ENCODE results near the gene ROBO3. TPM values are rescaled to one million over a fixed set of nuclear protein-coding genes. Genes with fewer than 3 reads are reported as not detected.
A peak's percentile ranks its signal among the peaks of the same experiment; 100 is the strongest.

ROBO3 gene
- polyA plus RNA-seq, 4 donors, result 4.5 to 16.1 (median 11.4) TPM

DNA sequence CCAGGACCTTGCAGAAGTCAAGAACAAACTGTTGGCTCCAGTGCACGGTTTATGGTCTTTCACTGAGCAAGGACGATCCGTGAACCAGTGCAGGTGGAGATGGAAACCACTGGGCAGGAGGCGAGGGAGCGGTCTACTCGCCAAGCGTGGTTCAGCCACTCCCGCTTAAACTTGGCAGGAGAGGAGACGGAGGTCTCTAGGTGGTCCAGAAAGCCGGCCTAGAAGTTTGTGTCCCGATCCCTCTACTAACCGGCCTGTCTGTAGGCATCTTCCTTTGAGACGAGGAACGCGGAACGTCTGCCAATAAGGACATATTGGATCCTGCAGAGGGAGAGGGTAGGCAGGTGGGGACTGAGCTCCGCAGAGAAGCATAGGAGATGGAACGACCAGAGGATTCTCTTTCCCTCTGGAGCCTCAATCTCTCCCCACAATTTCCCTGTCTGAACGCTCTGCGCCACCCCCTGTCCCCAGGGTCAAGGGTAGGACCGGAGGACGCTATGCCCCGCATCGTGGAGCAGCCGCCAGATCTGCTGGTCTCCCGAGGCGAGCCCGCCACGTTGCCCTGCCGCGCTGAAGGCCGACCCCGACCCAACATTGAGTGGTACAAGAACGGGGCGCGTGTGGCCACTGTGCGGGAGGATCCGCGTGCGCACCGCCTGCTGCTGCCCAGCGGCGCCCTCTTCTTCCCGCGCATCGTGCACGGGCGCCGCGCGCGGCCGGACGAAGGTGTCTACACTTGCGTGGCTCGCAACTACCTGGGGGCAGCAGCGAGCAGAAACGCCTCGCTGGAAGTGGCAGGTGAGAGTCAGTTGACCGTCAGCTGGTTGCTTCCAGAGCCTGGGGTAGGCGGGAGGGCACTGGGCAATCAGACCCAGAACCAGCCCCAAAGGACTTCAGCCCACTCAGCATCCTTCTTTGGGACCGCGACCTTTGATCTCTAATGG is 3.4 kb downstream of the ROBO3 start:
- no peak overlapping the region for H3K27ac ChIP-seq (ENCODE audit: low read depth in 1 of 3, low read length in 2 of 3)
- 5 to 11% (median 8%) methylated on average over 55 to 63 of the region's 63 CpGs for WGBS, 3 donors
- no peak overlapping the region for H3K4me3 ChIP-seq (ENCODE audit: low read depth in 1 of 3, low read length in 3 of 3)
- peaks cover 0 to 100% (median 62%) of the 10 kb centered on the region in 3 donors for H3K27me3 ChIP-seq (ENCODE audit: control insufficient read depth in 3 of 3, insufficient read depth in 3 of 3, low read length in 3 of 3)
- H3K36me3 ChIP-seq (ENCODE audit: control insufficient read depth in 3 of 3, insufficient read depth in 2 of 3, low read depth in 1 of 3, low read length in 3 of 3), result no peaks in the 10 kb centered on the region
- FAIRE-seq, result no peak
- H3K9me3 ChIP-seq (ENCODE audit: control insufficient read depth in 2 of 2, insufficient read depth in 1 of 2, low read depth in 1 of 2, low read length in 1 of 2), result peaks cover 0 to 3% of the 10 kb centered on the region in 2 donors
- peaks cover 0 to 16% (median 0%) of the 10 kb centered on the region in 3 donors for H3K4me1 ChIP-seq (ENCODE audit: control insufficient read depth in 3 of 3, insufficient read depth in 2 of 3, low read depth in 1 of 3, low read length in 2 of 3)
- DNase-seq, result peak in 1 of 2 donors; percentile 39

DNA sequence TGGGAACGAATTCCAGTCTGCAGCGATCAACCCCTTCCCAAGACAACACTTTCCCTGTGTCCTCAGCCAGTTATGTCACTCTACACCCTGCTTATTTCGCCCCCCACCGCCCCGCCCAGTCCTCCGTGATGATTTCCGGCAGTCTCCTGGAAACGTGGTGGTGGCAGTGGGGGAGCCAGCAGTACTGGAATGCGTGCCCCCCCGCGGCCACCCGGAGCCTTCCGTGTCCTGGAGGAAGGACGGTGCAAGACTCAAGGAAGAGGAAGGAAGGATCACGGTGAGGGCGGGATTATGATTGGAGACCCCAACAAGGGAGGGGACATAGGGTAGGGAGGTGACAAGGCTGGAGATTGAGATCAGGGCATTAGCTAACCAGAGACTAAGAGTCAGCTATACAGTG is 4.1 kb downstream of the ROBO3 start:
- no peak for DNase-seq
- H3K4me3 ChIP-seq (ENCODE audit: low read depth in 1 of 3, low read length in 3 of 3), result no peak overlapping the region
- peaks cover 0 to 16% (median 0%) of the 10 kb centered on the region in 3 donors for H3K4me1 ChIP-seq (ENCODE audit: control insufficient read depth in 3 of 3, insufficient read depth in 2 of 3, low read depth in 1 of 3, low read length in 2 of 3)
- no peak overlapping the region for H3K27ac ChIP-seq (ENCODE audit: low read depth in 1 of 3, low read length in 2 of 3)
- no peaks in the 10 kb centered on the region for H3K36me3 ChIP-seq (ENCODE audit: control insufficient read depth in 3 of 3, insufficient read depth in 2 of 3, low read depth in 1 of 3, low read length in 3 of 3)
- WGBS, 3 donors, result 5 to 12% (median 11%) methylated on average over 16 of the region's 16 CpGs
- peaks cover 0 to 3% of the 10 kb centered on the region in 2 donors for H3K9me3 ChIP-seq (ENCODE audit: control insufficient read depth in 2 of 2, insufficient read depth in 1 of 2, low read depth in 1 of 2, low read length in 1 of 2)
- peaks cover 0 to 100% (median 60%) of the 10 kb centered on the region in 3 donors for H3K27me3 ChIP-seq (ENCODE audit: control insufficient read depth in 3 of 3, insufficient read depth in 3 of 3, low read length in 3 of 3)
- FAIRE-seq, result no peak

DNA sequence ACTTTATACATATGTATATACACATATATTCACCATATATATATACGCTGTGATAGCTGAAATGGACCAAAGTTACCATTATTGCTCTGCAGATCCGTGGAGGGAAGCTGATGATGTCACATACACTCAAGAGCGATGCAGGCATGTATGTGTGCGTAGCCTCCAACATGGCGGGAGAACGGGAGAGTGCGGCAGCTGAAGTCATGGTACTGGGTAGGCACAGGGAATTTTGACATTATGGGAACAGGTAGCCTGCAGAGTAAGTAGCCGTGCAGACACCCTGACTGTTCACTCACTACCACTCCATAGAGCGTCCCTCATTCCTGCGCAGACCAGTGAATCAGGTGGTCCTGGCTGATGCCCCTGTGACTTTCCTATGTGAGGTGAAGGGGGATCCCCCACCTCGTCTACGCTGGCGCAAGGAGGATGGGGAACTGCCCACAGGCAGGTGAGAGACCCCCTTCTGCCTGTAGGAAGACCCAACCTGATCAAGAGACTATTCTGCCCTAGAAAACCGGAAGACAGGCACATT is 4.7 kb downstream of the ROBO3 start:
- 64 to 66% (median 66%) methylated on average over 14 of the region's 14 CpGs for WGBS, 3 donors
- no peak overlapping the region for H3K4me3 ChIP-seq (ENCODE audit: low read depth in 1 of 3, low read length in 3 of 3)
- H3K27me3 ChIP-seq (ENCODE audit: control insufficient read depth in 3 of 3, insufficient read depth in 3 of 3, low read length in 3 of 3), result peaks cover 0 to 98% (median 55%) of the 10 kb centered on the region in 3 donors
- H3K4me1 ChIP-seq (ENCODE audit: control insufficient read depth in 3 of 3, insufficient read depth in 2 of 3, low read depth in 1 of 3, low read length in 2 of 3), result peaks cover 0 to 16% (median 0%) of the 10 kb centered on the region in 3 donors
- no peaks in the 10 kb centered on the region for H3K36me3 ChIP-seq (ENCODE audit: control insufficient read depth in 3 of 3, insufficient read depth in 2 of 3, low read depth in 1 of 3, low read length in 3 of 3)
- DNase-seq (no peak), FAIRE-seq (no peak)
- no peak overlapping the region for H3K27ac ChIP-seq (ENCODE audit: low read depth in 1 of 3, low read length in 2 of 3)
- H3K9me3 ChIP-seq (ENCODE audit: control insufficient read depth in 2 of 2, insufficient read depth in 1 of 2, low read depth in 1 of 2, low read length in 1 of 2), result peaks cover 0 to 3% of the 10 kb centered on the region in 2 donors

DNA sequence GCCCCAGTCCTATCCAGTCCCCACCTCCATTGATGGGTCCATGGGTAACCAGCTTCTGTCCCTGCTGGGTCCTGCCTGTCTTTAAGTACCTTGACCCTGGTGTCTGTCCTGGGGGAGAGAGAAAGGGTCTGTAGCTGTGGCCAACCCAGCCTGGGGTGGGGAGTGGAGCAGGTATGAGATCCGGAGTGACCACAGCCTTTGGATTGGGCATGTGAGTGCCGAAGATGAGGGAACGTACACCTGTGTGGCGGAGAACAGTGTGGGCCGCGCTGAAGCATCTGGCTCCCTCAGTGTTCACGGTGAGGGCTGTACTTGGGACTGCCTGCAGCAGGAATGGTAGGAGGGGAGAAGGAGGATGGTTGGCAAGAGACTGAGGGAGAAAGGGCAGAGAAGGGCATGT is 5.2 kb downstream of the ROBO3 start:
- Histone ChIP-seq H3K27ac (ENCODE audit: low read depth in 1 of 3, low read length in 2 of 3) (no peak overlapping the region), H3K4me1 (ENCODE audit: control insufficient read depth in 3 of 3, insufficient read depth in 2 of 3, low read depth in 1 of 3, low read length in 2 of 3) (peaks cover 0 to 14% (median 0%) of the 10 kb centered on the region in 3 donors), H3K36me3 (ENCODE audit: control insufficient read depth in 3 of 3, insufficient read depth in 2 of 3, low read depth in 1 of 3, low read length in 3 of 3) (no peaks in the 10 kb centered on the region), H3K27me3 (ENCODE audit: control insufficient read depth in 3 of 3, insufficient read depth in 3 of 3, low read length in 3 of 3) (peaks cover 0 to 96% (median 51%) of the 10 kb centered on the region in 3 donors), H3K4me3 (ENCODE audit: low read depth in 1 of 3, low read length in 3 of 3) (no peak overlapping the region), H3K9me3 (ENCODE audit: control insufficient read depth in 2 of 2, insufficient read depth in 1 of 2, low read depth in 1 of 2, low read length in 1 of 2) (peaks cover 0 to 3% of the 10 kb centered on the region in 2 donors)
- no peak for FAIRE-seq
- WGBS, 3 donors, result 56 to 69% (median 65%) methylated on average over 7 of the region's 7 CpGs
- DNase-seq, result no peak

DNA sequence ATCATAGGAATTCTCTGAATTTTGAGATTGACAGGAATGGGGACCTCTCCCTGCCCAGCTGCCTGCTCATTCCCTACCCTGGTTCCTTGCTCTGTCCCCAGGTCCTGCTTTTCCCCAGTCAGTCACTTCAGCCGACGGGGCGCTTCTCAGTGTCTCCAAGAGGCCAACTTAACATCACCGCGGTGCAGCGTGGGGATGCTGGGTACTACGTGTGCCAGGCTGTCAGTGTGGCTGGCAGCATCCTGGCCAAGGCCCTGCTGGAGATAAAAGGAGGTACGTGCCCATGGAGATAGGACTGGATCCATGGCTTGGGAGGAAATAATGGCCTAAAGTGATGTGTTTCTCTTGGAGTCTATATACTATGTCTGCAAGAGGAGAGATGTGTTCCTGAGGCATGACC is 7.0 kb downstream of the ROBO3 start:
- Histone ChIP-seq H3K36me3 (ENCODE audit: control insufficient read depth in 3 of 3, insufficient read depth in 2 of 3, low read depth in 1 of 3, low read length in 3 of 3) (no peaks in the 10 kb centered on the region), H3K9me3 (ENCODE audit: control insufficient read depth in 2 of 2, insufficient read depth in 1 of 2, low read depth in 1 of 2, low read length in 1 of 2) (peaks cover 0 to 3% of the 10 kb centered on the region in 2 donors), H3K4me3 (ENCODE audit: low read depth in 1 of 3, low read length in 3 of 3) (no peak overlapping the region), H3K27ac (ENCODE audit: low read depth in 1 of 3, low read length in 2 of 3) (no peak overlapping the region), H3K27me3 (ENCODE audit: control insufficient read depth in 3 of 3, insufficient read depth in 3 of 3, low read length in 3 of 3) (peaks cover 0 to 94% (median 37%) of the 10 kb centered on the region in 3 donors), H3K4me1 (ENCODE audit: control insufficient read depth in 3 of 3, insufficient read depth in 2 of 3, low read depth in 1 of 3, low read length in 2 of 3) (peaks cover 2 to 19% (median 4%) of the 10 kb centered on the region in 3 donors)
- FAIRE-seq (no peak), DNase-seq (no peak)
- 50 to 57% (median 54%) methylated on average over 8 of the region's 8 CpGs for WGBS, 3 donors

DNA sequence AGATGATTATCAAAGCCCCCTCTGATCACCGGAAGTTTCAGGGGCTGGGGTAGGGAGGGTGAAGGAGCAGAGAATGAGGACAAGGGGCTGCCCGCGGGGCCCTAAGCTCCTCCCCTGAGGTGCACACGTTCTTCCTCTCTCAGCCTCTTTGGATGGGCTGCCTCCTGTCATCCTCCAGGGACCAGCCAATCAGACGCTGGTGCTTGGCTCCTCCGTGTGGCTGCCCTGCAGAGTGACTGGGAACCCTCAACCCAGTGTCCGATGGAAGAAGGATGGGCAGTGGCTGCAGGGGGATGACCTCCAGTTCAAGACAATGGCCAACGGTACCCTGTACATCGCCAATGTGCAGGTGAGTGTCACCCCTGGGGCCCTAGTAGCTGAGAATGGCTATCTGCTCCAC is 7.5 kb downstream of the ROBO3 start:
- Histone ChIP-seq H3K4me3 (ENCODE audit: low read depth in 1 of 3, low read length in 3 of 3) (no peak overlapping the region), H3K27me3 (ENCODE audit: control insufficient read depth in 3 of 3, insufficient read depth in 3 of 3, low read length in 3 of 3) (peaks cover 0 to 94% (median 37%) of the 10 kb centered on the region in 3 donors), H3K9me3 (ENCODE audit: control insufficient read depth in 2 of 2, insufficient read depth in 1 of 2, low read depth in 1 of 2, low read length in 1 of 2) (peaks cover 0 to 3% of the 10 kb centered on the region in 2 donors), H3K36me3 (ENCODE audit: control insufficient read depth in 3 of 3, insufficient read depth in 2 of 3, low read depth in 1 of 3, low read length in 3 of 3) (no peaks in the 10 kb centered on the region), H3K27ac (ENCODE audit: low read depth in 1 of 3, low read length in 2 of 3) (no peak overlapping the region), H3K4me1 (ENCODE audit: control insufficient read depth in 3 of 3, insufficient read depth in 2 of 3, low read depth in 1 of 3, low read length in 2 of 3) (peaks cover 2 to 21% (median 4%) of the 10 kb centered on the region in 3 donors)
- 22 to 30% (median 25%) methylated on average over 9 of the region's 9 CpGs for WGBS, 3 donors
- DNase-seq, result no peak
- no peak for FAIRE-seq

DNA sequence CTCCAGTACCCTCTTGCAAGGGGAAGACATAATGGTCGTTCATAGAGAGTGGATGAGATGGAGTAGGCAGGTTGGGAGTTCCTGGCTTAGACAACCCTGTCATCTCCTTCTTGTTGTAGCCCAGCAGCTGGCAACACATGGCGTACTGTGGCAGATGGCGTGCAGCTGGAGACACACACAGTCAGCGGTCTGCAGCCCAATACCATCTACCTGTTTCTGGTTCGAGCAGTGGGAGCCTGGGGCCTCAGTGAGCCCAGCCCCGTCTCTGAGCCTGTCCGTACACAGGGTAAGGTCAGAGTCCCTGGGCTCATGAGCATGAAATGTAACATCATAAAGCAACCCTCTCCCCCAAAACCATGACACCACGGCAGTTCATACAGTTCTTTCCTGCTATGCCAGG is 8.7 kb downstream of the ROBO3 start:
- FAIRE-seq, result no peak

DNA sequence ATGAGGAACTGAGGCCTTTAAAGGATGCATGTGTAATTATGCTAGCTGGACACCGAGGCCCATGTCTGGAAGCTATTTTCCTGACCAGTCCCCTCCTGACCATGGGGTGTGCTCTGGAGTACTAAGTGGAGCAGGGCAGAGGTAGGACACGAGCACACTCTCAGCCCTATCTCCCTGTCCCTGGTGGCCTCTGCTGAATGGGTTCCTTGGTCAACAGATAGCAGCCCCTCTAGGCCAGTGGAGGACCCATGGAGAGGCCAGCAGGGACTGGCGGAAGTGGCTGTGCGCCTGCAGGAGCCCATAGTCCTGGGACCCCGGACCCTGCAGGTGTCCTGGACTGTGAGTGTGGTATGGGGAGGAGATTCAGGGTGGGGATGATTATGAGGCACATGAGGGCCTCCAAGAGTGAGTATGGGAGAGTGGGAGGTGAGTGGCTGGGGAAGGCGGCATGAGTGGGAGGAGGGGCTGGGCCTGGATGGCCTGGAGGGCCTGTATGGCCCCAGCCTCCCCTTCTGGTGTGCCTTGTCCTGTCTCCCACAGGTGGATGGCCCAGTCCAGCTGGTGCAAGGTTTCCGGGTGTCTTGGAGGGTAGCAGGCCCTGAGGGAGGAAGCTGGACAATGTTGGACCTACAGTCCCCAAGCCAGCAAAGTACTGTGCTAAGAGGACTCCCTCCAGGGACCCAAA is 9.5 kb downstream of the ROBO3 start:
- no peaks in the 10 kb centered on the region for H3K9me3 ChIP-seq (ENCODE audit: control insufficient read depth in 2 of 2, insufficient read depth in 1 of 2, low read depth in 1 of 2, low read length in 1 of 2)
- no peak overlapping the region for H3K27ac ChIP-seq (ENCODE audit: low read depth in 1 of 3, low read length in 2 of 3)
- H3K4me3 ChIP-seq (ENCODE audit: low read depth in 1 of 3, low read length in 3 of 3), result no peak overlapping the region
- no peaks in the 10 kb centered on the region for H3K36me3 ChIP-seq (ENCODE audit: control insufficient read depth in 3 of 3, insufficient read depth in 2 of 3, low read depth in 1 of 3, low read length in 3 of 3)
- DNase-seq (no peak), FAIRE-seq (no peak)
- H3K27me3 ChIP-seq (ENCODE audit: control insufficient read depth in 3 of 3, insufficient read depth in 3 of 3, low read length in 3 of 3), result peaks cover 0 to 76% (median 22%) of the 10 kb centered on the region in 3 donors
- 85 to 92% (median 90%) methylated on average over 7 of the region's 7 CpGs for WGBS, 3 donors
- peaks cover 2 to 15% (median 4%) of the 10 kb centered on the region in 3 donors for H3K4me1 ChIP-seq (ENCODE audit: control insufficient read depth in 3 of 3, insufficient read depth in 2 of 3, low read depth in 1 of 3, low read length in 2 of 3)

More for the DNA sequence above, 8.7 kb downstream of the ROBO3 start:
- H3K4me3 ChIP-seq (ENCODE audit: low read depth in 1 of 3, low read length in 3 of 3), result no peak overlapping the region
- 72 to 80% (median 77%) methylated on average over 8 of the region's 8 CpGs for WGBS, 3 donors
- no peak overlapping the region for H3K27ac ChIP-seq (ENCODE audit: low read depth in 1 of 3, low read length in 2 of 3)
- H3K27me3 ChIP-seq (ENCODE audit: control insufficient read depth in 3 of 3, insufficient read depth in 3 of 3, low read length in 3 of 3), result peaks cover 0 to 84% (median 28%) of the 10 kb centered on the region in 3 donors
- no peak for DNase-seq
- no peaks in the 10 kb centered on the region for H3K36me3 ChIP-seq (ENCODE audit: control insufficient read depth in 3 of 3, insufficient read depth in 2 of 3, low read depth in 1 of 3, low read length in 3 of 3)
- peaks cover 2 to 20% (median 4%) of the 10 kb centered on the region in 3 donors for H3K4me1 ChIP-seq (ENCODE audit: control insufficient read depth in 3 of 3, insufficient read depth in 2 of 3, low read depth in 1 of 3, low read length in 2 of 3)
- peaks cover 0 to 3% of the 10 kb centered on the region in 2 donors for H3K9me3 ChIP-seq (ENCODE audit: control insufficient read depth in 2 of 2, insufficient read depth in 1 of 2, low read depth in 1 of 2, low read length in 1 of 2)
